K562 (cell line): ENCODE measurements around the gene HPCAL1. TPM values are rescaled to one million over a fixed set of nuclear protein-coding genes. Genes with fewer than 3 reads are reported as not detected.

Source experiments
- ATAC-seq: fragments of 200-7000 bp; cut with Tn5 transposase; 3 replicates; pipeline ENCODE4 v1.9.1; 2020; ENCODE audit warnings: moderate library complexity
- BruUV-seq: library from RNA; stranded (reverse); fragments of 400-500 nt; replicated peaks from 2 replicates; lab custom pipeline; 2021; lab: Mats Ljungman, UMichigan
- CTCF ChIA-PET: fragments of 300-600 bp; formaldehyde crosslinking; extraction: SDS; loops from one replicate; lab custom pipeline; 2021; ENCODE audit warnings: low intra/inter-chr PET ratio; lab: Yijun Ruan, JAX
- POLR2A ChIA-PET: fragments of 300-600, 350-650 bp; sonication (Branson Sonifier 250); formaldehyde crosslinking; extraction: SDS; loops from one replicate; lab custom pipeline; 2021; ENCODE audit warnings: antibody characterized with exemption, inconsistent platforms; lab: Yijun Ruan, JAX
- DNase-seq, 4 experiments: peaks; one replicate each; pipeline versions ENCODE4 v3.0.0 to v3.0.0-alpha.2; 2011 to 2018; ENCODE audit warnings: low spot score in 3 of 4, mixed read lengths in 3 of 4; ENCODE audit errors: extremely low read depth in 1 of 4
- FAIRE-seq: peaks from 2 replicates; lab custom pipeline; 2011; peaks lifted over from hg19 to GRCh38; lab: Jason Lieb, UNC
- H2AFZ ChIP-seq: 2 replicates; pipeline ENCODE4 v1.6.0; 2011; ENCODE audit warnings: low read depth, low read length, control low read depth, inconsistent platforms
- H3K27ac ChIP-seq: fragments of 200-600 bp; 3 replicates; pipeline ENCODE4 v1.8.0; 2011; ENCODE audit warnings: low read depth, mild to moderate bottlenecking, control low read depth, inconsistent platforms, low read length, moderate library complexity, mixed read lengths; ENCODE audit errors: extremely low read depth
- H3K27me3 ChIP-seq, 2 experiments: fragments of 300-600 bp in 1 of 2; 2 replicates in 1 of 2; 3 replicates in 1 of 2; pipeline versions ENCODE4 v1.6.0 to v1.8.0; 2011; ENCODE audit warnings: inconsistent platforms in 2 of 2, low read length in 2 of 2, mild to moderate bottlenecking in 1 of 2, mixed read lengths in 1 of 2, moderate library complexity in 1 of 2; ENCODE audit not compliant: control insufficient read depth in 2 of 2, insufficient read depth in 2 of 2
- H3K36me3 ChIP-seq: fragments of 300-600 bp; 3 replicates; pipeline ENCODE4 v1.8.0; 2011; ENCODE audit warnings: mild to moderate bottlenecking, low read length, inconsistent platforms; ENCODE audit not compliant: control insufficient read depth, insufficient read depth
- H3K4me1 ChIP-seq, 2 experiments: fragments of 200-600 bp in 1 of 2; replicated peaks in 1 of 2; 2 replicates in 1 of 2; 3 replicates in 1 of 2; pipeline versions ENCODE4 v1.5.1 to v1.8.0; 2011; ENCODE audit warnings: inconsistent platforms in 2 of 2, low read length in 2 of 2, mild to moderate bottlenecking in 1 of 2, mixed read lengths in 1 of 2, moderate library complexity in 1 of 2; ENCODE audit not compliant: control insufficient read depth in 2 of 2, insufficient read depth in 2 of 2
- H3K4me2 ChIP-seq: 2 replicates; pipeline ENCODE4 v1.6.1; 2011; ENCODE audit warnings: low read length, control low read depth, inconsistent platforms, mixed read lengths; ENCODE audit not compliant: insufficient read depth
- H3K4me3 ChIP-seq: fragments of 200-600 bp; sonication (generic), shearing (Covaris generic); 2 replicates; pipeline ENCODE4 v1.5.1; 2016; ENCODE audit warnings: control low read depth, inconsistent platforms
- H3K79me2 ChIP-seq: fragments of 200-600 bp; 3 replicates; pipeline ENCODE4 v1.8.0; 2011; ENCODE audit warnings: low read length, inconsistent platforms; ENCODE audit not compliant: control insufficient read depth, insufficient read depth
- H3K9ac ChIP-seq, 2 experiments: 2 replicates each; pipeline versions ENCODE4 v1.6.0 to v1.6.1; 2011; ENCODE audit warnings: low read depth in 2 of 2, low read length in 2 of 2, control low read depth in 1 of 2, inconsistent platforms in 1 of 2, mild to moderate bottlenecking in 1 of 2, mixed read lengths in 1 of 2; ENCODE audit not compliant: insufficient read depth in 1 of 2
- H3K9me1 ChIP-seq: one replicate; pipeline ENCODE4 v1.6.0; 2011; ENCODE audit warnings: inconsistent platforms, mild to moderate bottlenecking, low read length, moderate library complexity; ENCODE audit not compliant: control insufficient read depth, insufficient read depth
- H3K9me3 ChIP-seq: replicated peaks from 2 replicates; pipeline ENCODE4 v1.5.1; 2011; ENCODE audit warnings: low read depth, low read length, inconsistent platforms; ENCODE audit not compliant: control insufficient read depth, insufficient read depth
- H4K20me1 ChIP-seq: replicated peaks from 2 replicates; pipeline ENCODE4 v1.6.1; 2011; ENCODE audit warnings: low read length, inconsistent platforms, mixed read lengths; ENCODE audit not compliant: control insufficient read depth, insufficient read depth
- CREB3L1 ChIP-seq: fragments of 450-650 bp; IDR thresholded peaks from 2 replicates; pipeline ENCODE4 v1.6.1; 2014; ENCODE audit warnings: low read depth, mild to moderate bottlenecking, moderate library complexity, borderline replicate concordance
- E2F3 ChIP-seq: fragments of 250-450 bp; sonication (Bioruptor Pico); IDR thresholded peaks from 2 replicates; pipeline ENCODE4 v1.4.0; 2020; ENCODE audit warnings: mild to moderate bottlenecking
- RBM25 ChIP-seq: fragments of 200-400 bp; formaldehyde crosslinking; IDR thresholded peaks from 2 replicates; pipeline ENCODE4 v1.6.1; 2018; ENCODE audit warnings: low read length, low read depth, moderate library complexity; ENCODE audit not compliant: severe bottlenecking
- SMAD4 ChIP-seq: fragments of 250-450 bp; sonication (Bioruptor Pico); conservative IDR thresholded peaks from 2 replicates; pipeline ENCODE4 v1.8.0; 2021; ENCODE audit warnings: inconsistent platforms, mild to moderate bottlenecking, moderate library complexity
- ZBED1 ChIP-seq: IDR thresholded peaks from 2 replicates; pipeline ENCODE4 v1.6.1; 2014
- ZNF121 ChIP-seq: sonication (generic); formaldehyde crosslinking; conservative IDR thresholded peaks from 2 replicates; pipeline ENCODE4 v1.8.0; 2022; ENCODE audit warnings: missing genetic modification reagents
- ZNF398 ChIP-seq: fragments of 250-450 bp; sonication (Bioruptor Pico); IDR thresholded peaks from 2 replicates; pipeline ENCODE4 v1.8.0; 2021; ENCODE audit warnings: moderate library complexity, mild to moderate bottlenecking, inconsistent platforms
- ZNF592 ChIP-seq: fragments of 450-650 bp; IDR thresholded peaks from 2 replicates; pipeline ENCODE4 v1.6.1; 2017; ENCODE audit warnings: antibody characterized with exemption, mild to moderate bottlenecking
- WGBS: fragments of 100-300 bp; shearing (Covaris generic); methylation state at CpG from one replicate; pipeline ENCODE4 v1.1.6; 2016; ENCODE audit warnings: low coverage, mixed read lengths; ENCODE audit not compliant: insufficient coverage; ENCODE audit errors: missing lambda C conversion rate; 5-methylcytosine and 5-hydroxymethylcytosine counted together
- in situ Hi-C: fragments of 300-500 bp; cut with MboI; formaldehyde crosslinking; loops from 4 replicates; pipeline ENCODE4 v1.15.0; 2018; ENCODE audit warnings: inconsistent platforms, mixed read lengths
- intact Hi-C: fragments of 100-400 bp; cut with micrococcal nuclease; formaldehyde crosslinking; loops from 2 replicates; pipeline ENCODE4 v1.14.2; 2022
- polyA plus RNA-seq, 8 experiments: library from polyadenylated mRNA; depleted of rRNA in 4 of 8; stranded (reverse) in 5 of 8; unstranded in 3 of 8; fragments of >200 nt; fragmentation: Nextera tagmentation in 2 of 8; fragmentation: Illumina TruSeq in 1 of 8; extraction: Ambion mirVana in 2 of 8; extraction: Trizol in 1 of 8; gene quantifications; 2 replicates each; pipeline versions ENCODE4 v1.2.1 to v1.2.3, GENCODE V29; 2011 to 2014; ENCODE audit warnings: inconsistent platforms in 1 of 8, missing spikeins in 1 of 8
- total RNA-seq, 7 experiments: library from RNA; depleted of rRNA in 6 of 7; stranded (reverse); fragments of >200 nt in 6 of 7; fragmentation: Illumina TruSeq in 2 of 7; extraction: Trizol in 2 of 7; gene quantifications; 2 replicates each; pipeline versions ENCODE4 v1.2.1 to v1.2.3, GENCODE V29; 2011 to 2021; ENCODE audit warnings: low replicate concordance in 1 of 7

HPCAL1 gene
- total and polyA plus RNA-seq, 9 of the 15 experiments (the other 6 are each of a cell fraction or from before 2014, with no cell fraction given): 2.7 to 65.5 (median 23.9) TPM

- BruUV-seq: no TSS peak
- no peak for ATAC-seq
- no peak for FAIRE-seq
- Histone ChIP-seq H3K36me3 (peaks cover 12% of the 10 kb centered on the region), H3K9me3 (no peaks in the 10 kb centered on the region), H2AFZ (no peak overlapping the region)
- TF ChIP-seq ZNF592 (no peak), CREB3L1 (no peak), RBM25 (peak; percentile 61), ZNF398 (CRISPR knock-in tag) (no peak), SMAD4 (no peak), ZNF121 (peak; percentile 78), E2F3 (CRISPR knock-in tag) (no peak), ZBED1 (no peak)
- TF ChIP-seq, all 486 proteins: peak for 2
- no peak overlapping the region for H3K4me2 ChIP-seq
- peaks cover 98% of the 10 kb centered on the region for H3K79me2 ChIP-seq
- H3K9me1 ChIP-seq: peaks cover 7% of the 10 kb centered on the region
- no peak for DNase-seq
- H4K20me1 ChIP-seq: peaks cover 11% of the 10 kb centered on the region; the same call in 1 of the 2 replicates
- H3K27me3 ChIP-seq: no peaks in the 10 kb centered on the region; a peak in 1 of 5 replicates
- H3K9ac ChIP-seq: no peak overlapping the region
- POLR2A ChIA-PET: interaction anchor here (0.6 to 4.4 kb wide), 4 partner anchors 9 to 41 kb away, joined by 4 to 26 read pairs (median 4); no protein-coding TSS in a partner anchor
- no peak overlapping the region for H3K27ac ChIP-seq
- H3K4me3 ChIP-seq: no peak overlapping the region
- H3K4me1 ChIP-seq: peaks cover 26 to 42% of the 10 kb centered on the region in 2 experiments
- CTCF ChIA-PET: no interaction called here
- in situ Hi-C loops: no loop called here
- intact Hi-C loops: loop anchor here (10.0 kb wide), 1 partner anchor 74 kb away; no protein-coding TSS in a partner anchor
- WGBS: 100% methylated on average over 2 of the region's 2 CpGs
Observed at GRCh38 chr2:10308866-10309265, 6.2 kb downstream of the HPCAL1 start.
